GM13977 (cell line): ENCODE results near the gene CACNA1B.

Experiments used
- DNase-seq: peaks from one replicate; pipeline ENCODE4 v3.0.0; 2012; ENCODE audit warnings: low spot score
- CTCF ChIP-seq: IDR thresholded peaks from 2 replicates; pipeline ENCODE4 v1.5.1; 2012; ENCODE audit warnings: mild to moderate bottlenecking, control low read depth; ENCODE audit not compliant: insufficient read depth; ENCODE audit errors: extremely low read depth, missing control alignments
- in situ Hi-C: fragments of 300-500 bp; cut with MboI; formaldehyde crosslinking; loops from one replicate; pipeline ENCODE4 v1.12.0; 2022; ENCODE audit warnings: low sequenced_read_pairs, low pct_unique_long_range_greater_than_20kb, mixed read lengths, inconsistent platforms; ENCODE audit not compliant: unreplicated experiment

CACNA1B gene

GRCh38 chr9:137866226-137867141 lies 11.1 kb upstream of the CACNA1B start:
- DNase-seq: no peak
- no peak for TF ChIP-seq CTCF
- in situ Hi-C loops: no loop called here

DNA sequence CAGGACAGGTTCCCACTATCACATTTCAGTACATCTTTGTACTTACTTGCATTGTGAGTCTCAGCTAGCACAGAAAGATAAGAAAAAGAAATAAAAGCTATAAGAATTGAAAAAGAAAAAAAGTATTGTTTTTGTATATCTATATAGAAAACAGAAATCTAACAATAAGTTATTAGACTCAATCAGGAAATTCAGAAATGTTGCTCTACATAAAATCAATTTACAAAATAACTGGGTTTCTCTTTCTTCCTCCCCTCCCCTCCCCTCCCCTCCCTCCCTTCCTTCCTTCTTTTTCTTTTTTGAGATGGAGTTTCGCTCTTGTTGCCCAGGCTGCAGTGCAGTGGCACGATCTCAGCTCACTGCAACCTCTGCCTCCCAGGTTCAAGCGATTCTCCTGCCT lies 7.2 kb upstream of the CACNA1B start:
- TF ChIP-seq CTCF: no peak
- in situ Hi-C loops: no loop called here
- no peak for DNase-seq

DNA sequence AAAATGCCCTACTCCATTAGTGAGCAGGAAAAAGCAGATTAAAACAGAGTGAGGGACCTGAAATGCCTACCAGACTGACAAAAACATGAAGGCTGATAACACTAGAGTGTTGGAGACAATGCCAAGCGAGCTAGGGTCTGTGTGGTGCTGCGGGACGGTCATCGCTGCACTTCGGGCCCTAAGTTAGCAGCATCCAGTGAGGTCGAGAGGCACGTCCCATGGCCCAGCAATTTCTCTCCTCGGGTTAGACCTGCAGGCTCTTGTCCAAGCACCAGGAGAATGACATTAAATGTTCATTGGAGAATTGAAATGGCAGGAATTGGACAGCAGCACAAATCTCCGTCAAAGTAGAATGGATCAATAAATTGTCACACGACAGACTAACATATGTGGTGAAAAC lies 5.3 kb upstream of the CACNA1B start:
- no peak for DNase-seq
- in situ Hi-C loops: no loop called here
- TF ChIP-seq CTCF: no peak

DNA sequence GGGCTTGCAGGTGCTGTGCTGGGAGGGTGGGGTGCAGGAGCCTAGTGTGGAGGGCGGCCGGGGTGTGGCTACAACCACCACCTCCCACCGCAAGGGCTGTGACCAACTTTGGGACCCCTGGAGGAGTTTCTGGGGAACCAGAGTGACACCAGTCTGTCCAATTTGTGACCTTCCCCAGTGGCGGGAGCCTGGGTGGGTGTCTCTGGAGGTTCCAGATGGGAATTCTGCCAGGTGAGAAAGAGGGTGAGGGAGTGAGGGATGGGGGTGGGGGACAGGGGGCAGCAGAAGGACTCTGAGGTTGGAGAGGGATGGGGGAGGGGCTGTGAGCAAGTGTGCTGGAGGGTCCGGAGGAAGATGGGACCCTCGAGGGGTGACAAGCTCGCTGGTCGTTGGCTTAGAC lies 4.2 kb upstream of the CACNA1B start:
- no peak for DNase-seq
- in situ Hi-C loops: no loop called here
- TF ChIP-seq CTCF: no peak

- in situ Hi-C loops: no loop called here
These were observed 3.7 kb upstream of the CACNA1B start for GRCh38 chr9:137873858-137874362.

DNA sequence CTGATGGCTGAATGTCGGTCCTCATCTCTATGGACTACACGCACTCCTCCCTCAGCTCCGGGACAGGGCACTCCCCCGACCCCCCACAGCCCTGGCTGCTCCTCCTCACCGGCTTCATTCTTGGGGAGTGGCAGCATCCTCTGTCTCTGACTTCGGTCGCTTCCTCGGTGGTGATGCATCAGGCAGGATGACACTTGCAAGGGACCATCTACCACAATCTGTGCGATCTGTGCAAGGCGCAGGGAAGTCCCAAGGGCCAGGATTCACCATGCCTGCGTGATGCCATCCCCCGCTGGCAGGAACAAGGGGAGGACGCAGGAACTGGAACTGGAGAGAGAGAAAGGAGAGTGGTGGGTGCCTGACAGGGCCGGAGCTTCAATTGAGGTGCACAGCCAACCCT lies 2.2 kb upstream of the CACNA1B start:
- TF ChIP-seq CTCF: no peak
- no peak for DNase-seq
- in situ Hi-C loops: no loop called here

More at GRCh38 chr9:137873858-137874362, 3.7 kb upstream of the CACNA1B start:
- TF ChIP-seq CTCF: no peak
- DNase-seq: no peak

GRCh38 chr9:137875846-137876245 lies 1.7 kb upstream of the CACNA1B start:
- no peak for TF ChIP-seq CTCF
- in situ Hi-C loops: no loop called here
- no peak for DNase-seq
